ENCODE results near the gene R3HDM4.

Gene R3HDM4

DNA sequence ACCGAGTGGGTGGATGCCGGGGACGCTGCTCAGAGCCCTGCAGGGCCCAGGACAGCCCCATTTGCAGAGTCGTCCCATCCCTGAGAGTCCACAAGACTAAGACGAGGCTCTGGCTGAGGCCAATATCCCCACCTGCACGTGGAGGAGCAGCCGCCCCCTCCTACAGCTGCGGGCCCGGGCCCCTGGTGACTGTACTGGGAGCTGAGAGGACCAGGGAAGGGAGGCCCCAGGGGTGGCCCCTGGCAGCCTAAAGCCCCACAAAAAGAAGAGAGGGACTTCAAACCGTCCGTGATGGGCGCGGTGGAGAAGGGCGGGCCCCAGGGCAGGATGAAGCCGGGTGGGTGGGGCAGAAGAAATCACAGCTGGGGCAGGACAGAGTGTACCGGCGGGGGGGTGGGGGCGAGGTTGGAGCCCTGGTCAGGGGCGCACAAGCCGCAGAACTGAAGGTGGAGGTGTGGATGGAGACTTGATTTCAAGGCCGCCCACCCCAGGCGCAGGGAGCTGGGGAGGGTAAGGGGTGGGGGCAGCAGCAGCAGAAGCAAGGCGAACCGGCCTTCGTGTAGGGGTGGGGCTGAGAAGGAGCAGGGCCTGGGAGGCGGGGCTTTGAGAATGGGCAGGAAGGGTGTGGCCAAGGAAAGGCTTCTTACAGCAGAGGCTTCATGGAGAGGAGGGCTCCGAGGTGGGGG, 40.6 kb downstream of the R3HDM4 start:
- FAIRE-seq, result no peak

DNA sequence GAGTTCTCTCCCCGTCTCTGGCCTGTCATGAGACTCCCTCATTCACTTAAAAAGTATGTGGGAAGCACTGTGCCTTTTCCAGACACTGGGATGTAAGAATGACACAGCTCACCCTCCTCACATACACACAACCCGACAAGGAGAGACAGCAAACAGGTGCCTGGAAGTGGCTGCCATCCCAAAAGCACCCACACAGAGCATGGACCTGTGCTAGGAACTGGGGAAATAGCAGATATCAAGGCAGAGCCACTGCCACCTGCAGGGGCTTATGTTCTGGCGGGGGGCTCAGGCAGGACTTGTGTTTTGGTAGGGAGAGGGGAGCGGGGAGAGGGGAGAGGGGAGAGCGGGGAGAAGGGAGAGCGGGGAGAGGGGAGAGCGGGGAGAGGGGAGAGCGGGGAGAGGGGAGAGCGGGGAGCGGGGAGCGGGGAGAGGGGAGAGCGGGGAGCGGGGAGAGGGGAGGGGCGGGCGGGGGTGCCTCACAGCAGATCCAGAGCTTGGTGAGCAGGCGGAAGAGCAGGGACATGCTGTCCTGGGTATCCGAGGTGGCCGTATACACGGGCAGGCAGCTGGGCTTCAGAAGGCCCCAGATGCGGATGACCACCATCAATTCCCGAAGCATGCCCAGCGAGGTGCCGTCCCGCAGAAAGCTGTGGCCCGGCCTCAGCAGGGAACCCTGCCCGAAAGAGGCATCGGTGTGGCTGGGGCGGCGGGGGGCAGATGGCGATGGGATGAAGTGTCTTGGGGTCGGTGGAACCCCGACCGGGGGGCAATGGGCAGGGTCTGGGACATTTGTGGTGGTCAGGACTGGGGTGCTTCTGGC, 41.4 kb downstream of the R3HDM4 start:
- FAIRE-seq, result no peak

DNA sequence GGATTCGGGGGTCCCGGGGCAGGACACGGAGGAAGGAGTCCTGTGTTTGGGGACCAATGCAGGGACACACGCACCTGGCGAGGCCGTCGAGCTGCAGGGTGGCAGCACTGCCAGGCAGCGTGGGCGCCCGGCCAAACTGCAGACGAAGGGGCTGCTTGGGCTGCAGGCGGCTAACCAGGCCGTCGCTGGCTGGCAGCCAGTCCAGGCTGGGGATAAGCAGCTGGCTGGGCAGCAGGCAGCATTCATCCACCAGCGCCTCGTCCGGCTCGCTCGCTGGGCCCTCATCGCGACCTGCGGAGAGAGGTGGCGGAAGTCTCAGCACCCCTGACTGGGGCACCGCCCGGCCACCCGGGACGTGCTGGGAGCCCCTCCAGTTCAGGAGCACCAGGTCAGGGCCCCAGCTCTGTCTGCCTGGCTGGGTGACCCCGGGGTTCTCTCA, 42.0 kb downstream of the R3HDM4 start:
- no peak for FAIRE-seq

DNA sequence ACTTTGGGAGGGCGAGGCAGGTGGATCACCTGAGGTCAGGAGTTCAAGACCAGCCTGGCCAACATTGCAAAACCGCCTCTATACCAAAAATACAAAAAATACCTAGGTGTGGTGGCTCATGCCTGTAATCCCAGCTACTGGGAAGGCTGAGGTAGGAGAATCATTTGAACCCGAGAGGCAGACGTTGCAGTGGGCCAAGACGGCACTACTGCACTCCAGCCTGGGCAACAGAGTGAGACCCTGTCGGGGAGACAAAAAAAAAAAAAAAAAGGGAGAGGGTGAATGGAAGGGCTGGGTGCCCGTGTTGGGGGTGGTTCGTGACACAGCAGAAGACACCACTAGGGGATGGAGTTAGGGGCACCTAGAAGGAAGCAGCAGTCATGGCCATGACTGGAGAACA, 42.7 kb downstream of the R3HDM4 start:
- FAIRE-seq, result no peak

DNA sequence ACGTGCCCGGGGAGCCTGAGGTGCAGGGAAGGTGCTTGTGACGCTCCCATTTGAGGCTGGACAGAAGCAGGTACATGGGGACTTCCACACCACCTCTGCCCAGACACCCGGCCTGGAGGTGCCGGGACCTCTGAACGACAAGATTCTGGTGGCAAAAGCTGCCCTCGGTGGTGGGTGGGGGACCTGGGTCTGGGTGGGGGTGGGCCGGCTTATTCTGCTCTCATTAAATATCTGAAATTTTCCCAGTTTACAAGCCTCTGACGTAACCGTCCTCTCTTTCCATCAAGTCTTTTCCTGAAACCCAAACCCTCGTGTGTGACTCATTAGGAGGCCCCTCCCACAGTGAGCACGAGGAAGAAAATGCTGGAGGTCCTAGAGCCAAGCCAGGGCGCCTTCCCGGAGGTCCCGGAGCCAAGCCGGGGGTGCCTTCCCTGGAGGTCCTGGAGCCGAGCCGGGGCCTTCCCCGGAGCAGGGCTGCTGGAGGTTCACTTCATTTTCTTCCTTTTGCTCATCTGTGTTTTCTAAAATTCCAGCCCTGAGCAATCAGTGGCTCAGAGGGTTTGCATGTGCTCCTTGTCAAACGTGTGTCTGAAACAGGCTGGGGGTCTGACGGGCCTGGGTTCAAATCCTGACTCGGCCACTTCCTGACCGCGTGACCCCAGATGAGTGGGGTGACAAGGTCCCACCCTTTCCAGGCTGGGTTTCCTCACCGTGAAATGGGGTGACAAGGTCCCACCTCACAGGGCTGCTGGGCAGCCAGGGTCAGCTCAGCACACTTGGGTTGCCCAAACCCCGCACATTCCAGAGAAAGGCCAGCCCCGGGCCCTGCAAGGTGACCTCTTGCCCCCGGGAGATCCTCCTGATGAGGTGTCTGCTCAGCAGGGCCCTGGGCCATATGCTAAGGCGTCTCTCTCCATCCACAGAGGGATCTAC, 43.5 kb downstream of the R3HDM4 start:
- no peak for FAIRE-seq

DNA sequence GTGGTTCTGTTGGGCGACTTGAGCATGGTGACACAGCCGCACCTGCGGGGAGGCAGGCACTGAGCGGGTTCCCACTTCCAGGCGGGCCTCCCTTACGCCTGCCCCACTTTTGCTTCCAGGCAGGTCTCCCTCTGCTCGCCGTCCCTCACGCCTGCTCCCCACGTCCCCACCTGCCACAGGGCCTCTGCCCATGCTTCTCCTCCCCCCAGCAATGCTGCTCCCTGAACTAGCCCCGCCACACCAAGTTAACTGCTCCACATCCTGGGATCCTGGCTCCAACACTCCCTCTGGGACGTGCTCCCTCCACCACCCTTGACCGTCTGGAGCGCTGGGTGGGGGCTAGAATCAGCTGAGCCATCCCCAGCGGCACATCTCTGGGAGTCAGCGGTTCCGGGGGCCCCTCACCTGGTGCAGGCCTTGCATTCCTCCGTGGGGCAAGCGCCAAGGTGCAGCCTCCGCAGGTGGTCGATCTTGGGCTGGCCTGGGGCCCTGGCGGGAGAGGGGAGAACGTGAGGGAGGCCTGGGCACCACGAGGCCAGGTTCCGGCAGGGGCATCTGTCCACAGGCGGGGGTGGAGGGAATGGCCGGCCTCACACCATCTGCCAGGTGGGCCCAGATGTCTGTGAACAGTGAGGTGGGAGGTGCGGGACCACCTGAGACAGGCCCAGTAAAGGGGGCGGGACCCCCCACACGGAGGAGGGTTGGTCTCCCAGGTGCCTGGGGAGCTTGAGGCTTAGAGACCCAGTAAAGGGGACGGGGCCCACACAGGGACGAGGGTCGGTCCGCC, 44.4 kb downstream of the R3HDM4 start:
- FAIRE-seq, result no peak

DNA sequence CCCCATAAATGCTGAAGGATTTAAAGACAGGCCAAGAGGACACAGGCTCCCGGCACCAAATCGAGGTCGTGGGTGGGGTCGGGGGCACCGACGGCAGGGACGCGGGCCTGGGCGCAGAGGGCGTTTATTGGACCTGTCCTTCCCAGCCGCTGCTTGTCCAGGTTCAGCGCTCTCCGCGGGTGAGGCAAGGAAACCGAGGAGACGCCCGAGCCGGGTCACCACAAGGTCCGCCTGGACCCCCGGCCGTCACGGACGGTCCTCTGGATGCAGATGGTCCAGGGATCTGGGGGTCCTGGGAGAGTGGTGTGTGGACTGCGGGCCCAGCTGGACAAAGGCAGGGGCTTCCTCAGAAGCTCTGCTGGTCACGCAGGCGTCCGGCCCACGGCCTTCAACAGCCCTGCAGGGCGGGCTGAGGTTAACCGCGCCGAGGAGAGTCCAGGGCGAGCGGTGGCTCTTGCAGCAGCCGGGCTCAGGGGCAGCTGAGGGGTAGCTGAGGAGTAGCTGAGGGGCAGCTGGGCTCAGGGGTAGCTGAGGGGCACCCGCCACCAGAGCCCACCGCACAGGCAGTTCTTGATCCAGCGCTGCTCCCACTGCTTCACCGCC, 45.1 kb downstream of the R3HDM4 start:
- no peak for FAIRE-seq

DNA sequence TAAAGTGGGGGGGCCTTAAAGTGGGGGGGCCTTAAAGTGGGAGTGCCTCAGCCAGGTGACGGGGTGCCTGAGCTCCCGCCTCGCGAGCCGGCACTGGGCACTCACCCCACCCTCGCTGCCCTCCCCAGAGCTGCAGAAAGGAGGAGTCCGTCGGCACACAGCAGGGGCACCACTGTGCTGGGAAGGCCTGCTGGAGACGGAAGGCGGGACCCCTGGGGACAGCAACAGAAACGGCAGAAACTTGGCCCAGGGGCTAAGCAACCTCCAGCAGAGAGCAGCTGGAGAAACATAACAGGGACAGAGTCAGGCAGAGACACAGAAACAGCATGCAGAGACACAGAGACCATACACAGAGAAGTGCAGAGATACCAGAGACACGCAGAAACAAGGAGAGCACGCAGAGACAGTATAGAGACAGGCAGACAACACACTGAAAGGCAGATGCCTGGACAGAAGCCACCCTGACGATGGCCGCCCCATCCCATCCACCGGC, 45.7 kb downstream of the R3HDM4 start:
- FAIRE-seq, result no peak

DNA sequence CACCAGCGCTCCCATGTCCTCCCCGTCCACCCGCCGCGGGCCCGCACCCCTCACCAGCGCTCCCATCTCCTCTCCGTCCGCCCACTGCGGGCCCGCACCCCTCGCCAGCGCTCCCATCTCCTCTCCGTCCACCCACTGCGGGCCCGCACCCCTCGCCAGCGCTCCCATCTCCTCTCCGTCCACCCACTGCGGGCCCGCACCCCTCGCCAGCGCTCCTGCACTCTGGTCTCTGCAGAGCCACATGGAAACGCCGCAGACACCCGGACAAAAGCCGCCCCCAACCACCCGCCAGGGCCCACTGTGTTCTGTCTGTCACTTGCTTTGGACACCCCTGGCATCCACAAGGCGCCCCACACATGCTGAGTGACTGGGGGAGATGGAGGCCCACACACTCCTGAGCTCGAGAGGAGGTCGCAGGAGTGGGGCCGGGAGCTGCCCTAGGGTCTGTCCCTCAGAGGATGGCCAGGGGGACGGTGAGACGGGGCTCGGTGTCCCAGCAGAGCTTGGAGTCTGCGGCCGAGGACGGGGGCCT, 46.2 kb downstream of the R3HDM4 start:
- FAIRE-seq, result no peak

DNA sequence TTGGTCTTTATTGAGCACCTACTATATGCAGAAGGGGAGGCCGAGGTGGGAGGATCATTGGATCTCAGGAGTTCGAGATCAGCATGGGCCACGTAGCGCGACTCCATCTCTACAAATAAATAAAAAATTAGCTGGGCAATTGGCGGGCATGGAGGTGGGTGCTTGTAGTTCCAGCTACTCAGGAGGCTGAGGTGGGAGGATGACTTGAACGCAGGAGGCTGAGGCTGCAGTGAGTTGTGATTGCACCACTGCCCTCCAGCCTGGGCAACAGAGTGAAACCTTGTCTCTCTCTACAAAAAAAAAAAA, 49.8 kb downstream of the R3HDM4 start:
- FAIRE-seq, result no peak

DNA sequence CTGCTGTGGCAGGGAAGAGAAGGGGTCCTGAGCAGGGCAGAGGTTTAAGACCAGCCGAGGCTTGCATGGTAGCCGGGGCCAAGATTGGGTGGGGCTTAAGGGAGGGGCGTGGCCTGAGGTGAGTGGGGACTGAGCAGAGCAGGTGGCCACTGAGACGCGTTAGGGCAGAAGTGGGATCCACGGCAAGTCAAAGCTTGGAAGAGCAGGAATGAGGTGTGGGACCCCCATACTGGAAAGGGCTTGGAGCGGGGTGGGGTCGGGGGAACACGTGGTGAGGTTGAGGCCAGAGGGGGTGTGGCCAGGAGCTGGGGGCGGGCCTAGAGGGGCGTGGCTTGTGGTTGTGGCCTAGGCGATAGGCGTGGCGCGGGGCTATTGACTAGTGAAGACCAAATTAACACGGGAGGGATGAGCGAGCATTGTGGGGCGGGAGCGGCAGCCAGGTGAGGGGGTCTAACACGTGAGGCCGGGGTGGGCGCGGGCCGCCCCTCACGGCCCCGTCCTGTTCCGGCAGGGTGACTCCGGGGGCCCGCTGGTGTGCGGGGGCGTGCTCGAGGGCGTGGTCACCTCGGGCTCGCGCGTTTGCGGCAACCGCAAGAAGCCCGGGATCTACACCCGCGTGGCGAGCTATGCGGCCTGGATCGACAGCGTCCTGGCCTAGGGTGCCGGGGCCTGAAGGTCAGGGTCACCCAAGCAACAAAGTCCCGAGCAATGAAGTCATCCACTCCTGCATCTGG, 50.3 kb downstream of the R3HDM4 start:
- no peak for FAIRE-seq

DNA sequence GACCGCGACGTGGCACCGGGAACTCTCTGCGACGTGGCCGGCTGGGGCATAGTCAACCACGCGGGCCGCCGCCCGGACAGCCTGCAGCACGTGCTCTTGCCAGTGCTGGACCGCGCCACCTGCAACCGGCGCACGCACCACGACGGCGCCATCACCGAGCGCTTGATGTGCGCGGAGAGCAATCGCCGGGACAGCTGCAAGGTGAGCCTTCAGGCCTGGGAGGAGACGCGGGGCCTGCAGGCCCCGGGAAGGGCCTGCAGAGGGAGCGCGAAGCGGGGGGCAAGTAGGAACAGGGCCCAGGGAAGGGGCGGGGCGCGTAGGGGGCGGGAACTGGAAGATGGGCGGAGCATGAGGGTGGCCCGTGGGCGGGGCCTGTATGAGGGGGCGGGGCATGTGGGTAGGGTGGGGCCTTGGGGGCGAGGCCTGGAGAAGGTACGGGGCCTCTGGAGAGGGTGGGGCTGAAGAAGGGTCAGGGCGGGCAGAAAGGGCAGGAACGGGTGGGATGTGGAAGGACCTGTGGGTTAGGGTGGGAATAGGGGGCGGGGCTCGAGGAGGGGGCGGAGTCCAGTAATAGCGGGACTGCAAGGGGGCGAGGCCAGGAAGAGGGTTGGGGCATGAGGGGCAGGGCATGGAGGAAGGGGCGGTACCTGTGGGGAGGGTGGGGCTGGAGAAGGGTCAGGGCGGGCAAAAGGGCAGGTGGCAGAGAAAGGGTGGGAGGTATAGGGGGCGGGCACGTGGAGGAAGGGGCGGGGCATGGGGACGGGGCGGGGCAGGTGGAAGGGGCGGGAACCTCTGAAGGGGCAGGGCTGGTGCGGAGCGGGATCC, 51.1 kb downstream of the R3HDM4 start:
- no peak for FAIRE-seq

DNA sequence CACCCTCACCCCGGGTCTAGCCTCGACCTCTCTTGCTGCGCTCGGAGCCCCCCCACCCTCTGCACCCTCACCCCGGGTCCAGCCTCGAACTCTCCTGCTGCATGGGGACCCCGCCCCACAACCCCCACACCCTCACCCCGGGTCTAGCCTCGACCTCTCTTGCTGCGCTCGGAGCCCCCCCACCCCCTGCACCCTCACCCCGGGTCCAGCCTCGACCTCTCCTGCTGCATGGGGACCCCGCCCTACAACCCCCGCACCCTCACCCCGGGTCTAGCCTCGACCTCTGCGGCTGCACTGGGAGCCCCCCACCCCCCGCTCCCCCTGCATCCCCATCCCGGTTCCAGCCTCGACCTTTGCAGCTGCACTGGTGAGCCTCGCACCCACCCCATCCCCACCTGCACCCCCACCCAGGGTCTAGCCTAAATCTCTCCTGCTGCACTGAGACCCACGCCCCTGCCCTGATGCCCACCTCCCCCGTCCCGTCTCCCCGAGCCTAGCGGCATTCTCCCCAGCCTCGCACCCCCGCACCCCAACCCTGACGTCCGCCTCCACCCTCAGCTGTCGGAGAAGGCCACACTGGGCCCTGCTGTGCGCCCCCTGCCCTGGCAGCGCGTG, 51.8 kb downstream of the R3HDM4 start:
- no peak for FAIRE-seq

DNA sequence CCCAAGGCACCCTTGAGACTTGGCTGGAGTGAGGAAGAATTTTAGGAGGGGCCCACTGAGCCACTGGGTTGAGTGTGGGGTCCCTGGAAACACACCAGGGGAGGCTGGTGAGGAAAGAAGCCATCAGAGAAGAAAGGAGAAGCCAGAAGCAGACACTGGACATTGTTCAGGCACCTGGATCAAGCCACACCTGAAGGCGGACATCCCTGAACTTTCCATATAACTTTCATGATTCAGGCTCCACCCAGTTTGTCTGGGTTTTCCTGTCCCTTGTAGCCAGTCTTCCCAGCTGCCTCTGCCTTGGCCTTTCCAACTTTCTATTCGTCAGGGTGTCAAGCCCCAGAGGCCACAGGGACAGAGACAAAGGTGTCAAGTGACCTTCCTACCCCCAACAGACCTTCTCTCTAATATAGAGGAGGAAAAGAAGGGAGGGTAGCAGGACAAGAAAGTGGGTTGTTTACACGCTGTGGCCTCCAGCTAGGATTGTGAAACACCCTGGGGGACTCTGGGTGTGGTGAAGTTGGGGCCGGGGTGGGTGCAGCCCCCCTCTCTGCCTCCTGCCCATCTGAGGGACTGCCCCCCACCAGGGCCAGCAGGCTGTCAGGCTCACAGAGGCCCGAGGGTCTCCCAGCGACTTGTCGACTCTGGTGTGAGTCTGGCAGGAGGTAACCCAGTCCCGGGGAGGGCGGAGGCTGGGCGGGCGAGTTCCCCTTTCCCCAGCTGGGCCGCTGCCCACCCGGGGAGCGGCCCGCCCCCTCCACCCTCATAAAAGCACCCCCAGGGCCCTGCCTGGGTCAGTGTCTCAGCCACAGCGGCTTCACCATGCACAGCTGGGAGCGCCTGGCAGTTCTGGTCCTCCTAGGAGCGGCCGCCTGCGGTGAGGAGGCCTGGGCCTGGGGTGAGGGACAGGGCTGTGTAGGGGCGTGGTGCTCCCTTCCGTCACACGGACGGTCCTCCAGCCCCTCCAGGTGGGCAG, 53.9 kb downstream of the R3HDM4 start, which contains the start of gene CFD:
TSS of gene CFD (plus strand) at position 797 of the 976 bp plus-strand sequence. CDS start at position 823, 26 bp downstream.
- no peak for FAIRE-seq

DNA sequence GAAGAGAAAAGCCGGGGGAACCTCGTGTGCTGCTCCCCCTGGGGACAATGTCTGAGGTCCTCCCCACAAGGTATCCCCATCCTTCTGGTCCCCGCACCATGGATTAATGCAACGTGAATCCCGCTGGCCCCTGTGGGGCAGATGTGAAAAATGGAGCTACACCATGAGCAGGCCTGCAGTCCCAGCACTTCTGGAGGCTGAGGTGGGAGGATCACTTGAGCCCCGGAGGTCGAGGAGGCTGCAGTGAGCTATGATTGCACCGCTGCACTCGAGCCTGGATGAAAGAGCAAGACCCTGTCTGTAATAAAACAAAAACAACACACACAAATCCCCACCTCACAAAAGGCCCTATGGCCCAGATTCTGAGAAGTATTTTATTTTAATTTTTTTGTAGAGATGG, 54.7 kb downstream of the R3HDM4 start:
- no peak for FAIRE-seq

DNA sequence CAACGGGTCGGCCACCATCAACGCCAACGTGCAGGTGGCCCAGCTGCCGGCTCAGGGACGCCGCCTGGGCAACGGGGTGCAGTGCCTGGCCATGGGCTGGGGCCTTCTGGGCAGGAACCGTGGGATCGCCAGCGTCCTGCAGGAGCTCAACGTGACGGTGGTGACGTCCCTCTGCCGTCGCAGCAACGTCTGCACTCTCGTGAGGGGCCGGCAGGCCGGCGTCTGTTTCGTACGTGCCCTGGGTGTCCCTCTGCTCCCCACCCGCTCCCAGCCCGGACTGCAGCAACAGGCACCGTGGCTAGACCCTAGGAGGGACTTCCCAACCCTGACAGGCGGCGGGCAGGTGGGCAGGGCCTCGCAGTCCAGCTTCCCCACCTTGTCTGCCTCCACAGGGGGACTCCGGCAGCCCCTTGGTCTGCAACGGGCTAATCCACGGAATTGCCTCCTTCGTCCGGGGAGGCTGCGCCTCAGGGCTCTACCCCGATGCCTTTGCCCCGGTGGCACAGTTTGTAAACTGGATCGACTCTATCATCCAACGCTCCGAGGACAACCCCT, 57.4 kb downstream of the R3HDM4 start:
- FAIRE-seq, result no peak

DNA sequence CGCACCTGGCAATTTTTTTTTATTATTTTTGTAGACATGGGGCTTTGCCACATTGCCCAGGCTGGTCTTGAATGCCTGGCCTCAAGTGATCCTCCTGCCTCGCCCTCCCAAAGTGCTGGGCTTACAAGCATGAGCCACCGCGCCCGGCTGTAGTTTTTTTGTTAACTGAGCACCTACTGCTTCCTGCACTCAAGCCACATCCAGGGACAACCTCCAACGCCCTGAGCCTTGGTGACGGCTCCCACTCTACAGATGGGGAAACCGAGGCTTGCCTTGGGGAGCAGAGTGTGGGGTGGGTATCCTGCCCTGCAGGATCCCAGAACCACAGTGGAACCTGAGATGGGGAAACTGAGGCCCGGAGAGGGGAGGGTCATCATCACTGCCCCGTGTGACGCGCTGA, 57.9 kb downstream of the R3HDM4 start:
- FAIRE-seq, result no peak

DNA sequence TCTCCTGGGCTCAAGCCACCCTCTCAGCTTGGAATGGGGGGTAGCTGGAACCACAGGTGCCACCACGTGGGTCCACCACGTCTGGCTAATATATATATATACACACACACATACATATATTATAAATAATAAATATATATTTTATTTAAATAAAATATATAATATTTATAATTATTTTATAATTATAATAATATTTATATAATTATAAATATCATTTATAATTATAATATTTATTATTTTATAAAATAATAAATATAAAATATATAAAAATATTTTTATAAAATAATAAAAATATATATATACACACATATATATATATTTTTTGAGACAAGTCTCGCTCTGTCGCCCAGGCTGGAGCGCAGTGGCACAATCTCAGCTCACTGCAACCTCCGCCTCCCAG, 58.5 kb downstream of the R3HDM4 start:
- FAIRE-seq, result no peak

Data from islet of Langerhans (tissue), 1 donor.